ENCODE results near the gene UQCR10. TPM values are rescaled to one million over a fixed set of nuclear protein-coding genes. Genes with fewer than 3 reads are reported as not detected.

Gene UQCR10
- 10 to 100 TPM; 94.2 to 94.9 TPM for total RNA-seq

GRCh38 chr22:29767171-29768051 lies at the start of gene UQCR10:
UQCR10 (plus strand) TSS chr22:29767369; CDS start chr22:29767399, 30 bp downstream.
- Mint-ChIP-seq H3K36me3 (peaks cover 24% of the 10 kb centered on the region), H3K9me3 (ENCODE audit: low read depth) (no peaks in the 10 kb centered on the region), H3K4me3 (peak within 1 kb of the TSS; percentile 94), H3K4me1 (peaks cover 29% of the 10 kb centered on the region), H3K27ac (peak within 1 kb of the TSS; percentile 88), H3K27me3 (no peaks in the 10 kb centered on the region)
- DNase-seq (peak; percentile 95), ATAC-seq (peak; percentile 85)
- CTCF ChIA-PET: interaction anchor here (0.5 kb wide), 1 partner anchor 117 kb away, joined by 3 read pairs; no protein-coding TSS in a partner anchor

GRCh38 chr22:29717789-29718188 lies 49.4 kb upstream of the UQCR10 start:
- no peak for DNase-seq
- Mint-ChIP-seq H3K27me3 (peaks cover 44% of the 10 kb centered on the region), H3K27ac (no peak overlapping the region), H3K9me3 (ENCODE audit: low read depth) (no peaks in the 10 kb centered on the region), H3K4me1 (no peaks in the 10 kb centered on the region), H3K4me3 (no peak overlapping the region), H3K36me3 (no peaks in the 10 kb centered on the region)
- CTCF ChIA-PET: interaction anchor here (0.5 to 1.2 kb wide), 2 partner anchors 10 to 46 kb away, joined by 3 to 4 read pairs; no protein-coding TSS in a partner anchor
- no peak for ATAC-seq

- Mint-ChIP-seq H3K27ac (no peak overlapping the region), H3K27me3 (peaks cover 48% of the 10 kb centered on the region), H3K36me3 (no peaks in the 10 kb centered on the region), H3K4me1 (no peaks in the 10 kb centered on the region), H3K4me3 (no peak overlapping the region), H3K9me3 (ENCODE audit: low read depth) (no peaks in the 10 kb centered on the region)
- CTCF ChIA-PET: no interaction called here
- ATAC-seq (no peak), DNase-seq (no peak)
Measured at GRCh38 chr22:29718949-29719898, 47.9 kb upstream of the UQCR10 start.

GRCh38 chr22:29719899-29720645 lies 47.1 kb upstream of the UQCR10 start, which contains the start of gene CABP7:
CABP7 (plus strand) TSS chr22:29720003; CDS start chr22:29720425, 422 bp downstream.
- H3K4me1 Mint-ChIP-seq: no peaks in the 10 kb centered on the region
- no peaks in the 10 kb centered on the region for H3K36me3 Mint-ChIP-seq
- CTCF ChIA-PET: no interaction called here
- no peak within 1 kb of the TSS for H3K27ac Mint-ChIP-seq
- H3K27me3 Mint-ChIP-seq: peaks cover 46% of the 10 kb centered on the region
- no peak within 1 kb of the TSS for H3K4me3 Mint-ChIP-seq
- no peak for DNase-seq
- H3K9me3 Mint-ChIP-seq (ENCODE audit: low read depth): no peaks in the 10 kb centered on the region
- peak; percentile 20 for ATAC-seq

GRCh38 chr22:29720811-29721323 lies 46.3 kb upstream of the UQCR10 start:
- no peak for ATAC-seq
- Mint-ChIP-seq H3K9me3 (ENCODE audit: low read depth) (no peaks in the 10 kb centered on the region), H3K4me3 (no peak overlapping the region), H3K27ac (no peak overlapping the region), H3K36me3 (no peaks in the 10 kb centered on the region), H3K27me3 (peaks cover 45% of the 10 kb centered on the region), H3K4me1 (no peaks in the 10 kb centered on the region)
- DNase-seq: no peak
- CTCF ChIA-PET: no interaction called here

GRCh38 chr22:29722151-29722550 lies 45.0 kb upstream of the UQCR10 start:
- ATAC-seq: no peak
- Mint-ChIP-seq H3K36me3 (no peaks in the 10 kb centered on the region), H3K27ac (no peak overlapping the region), H3K27me3 (peaks cover 35% of the 10 kb centered on the region), H3K4me3 (no peak overlapping the region), H3K9me3 (ENCODE audit: low read depth) (no peaks in the 10 kb centered on the region), H3K4me1 (no peaks in the 10 kb centered on the region)
- DNase-seq: no peak
- CTCF ChIA-PET: no interaction called here

GRCh38 chr22:29722587-29722986 lies 44.6 kb upstream of the UQCR10 start:
- H3K4me3 Mint-ChIP-seq: no peak overlapping the region
- no peaks in the 10 kb centered on the region for H3K36me3 Mint-ChIP-seq
- H3K27me3 Mint-ChIP-seq: peaks cover 30% of the 10 kb centered on the region
- no peaks in the 10 kb centered on the region for H3K9me3 Mint-ChIP-seq (ENCODE audit: low read depth)
- DNase-seq (no peak), ATAC-seq (no peak)
- no peaks in the 10 kb centered on the region for H3K4me1 Mint-ChIP-seq
- CTCF ChIA-PET: no interaction called here
- H3K27ac Mint-ChIP-seq: no peak overlapping the region

GRCh38 chr22:29723766-29724165 lies 43.4 kb upstream of the UQCR10 start:
- Mint-ChIP-seq H3K36me3 (no peaks in the 10 kb centered on the region), H3K27ac (no peak overlapping the region), H3K4me3 (no peak overlapping the region), H3K27me3 (peaks cover 20% of the 10 kb centered on the region), H3K9me3 (ENCODE audit: low read depth) (no peaks in the 10 kb centered on the region), H3K4me1 (no peaks in the 10 kb centered on the region)
- ATAC-seq (no peak), DNase-seq (no peak)
- CTCF ChIA-PET: interaction anchor here (0.8 kb wide), 1 partner anchor 281 kb away, joined by 3 read pairs; no protein-coding TSS in a partner anchor

- H3K36me3 Mint-ChIP-seq: no peaks in the 10 kb centered on the region
- DNase-seq (no peak), ATAC-seq (no peak)
- no peaks in the 10 kb centered on the region for H3K9me3 Mint-ChIP-seq (ENCODE audit: low read depth)
- H3K27me3 Mint-ChIP-seq: peaks cover 11% of the 10 kb centered on the region
- CTCF ChIA-PET: no interaction called here
- no peak overlapping the region for H3K4me3 Mint-ChIP-seq
- H3K27ac Mint-ChIP-seq: no peak overlapping the region
- H3K4me1 Mint-ChIP-seq: no peaks in the 10 kb centered on the region
Measured at GRCh38 chr22:29724843-29725242, 42.3 kb upstream of the UQCR10 start.

GRCh38 chr22:29726106-29726505 lies 41.1 kb upstream of the UQCR10 start:
- CTCF ChIA-PET: no interaction called here
- H3K27ac Mint-ChIP-seq: no peak overlapping the region
- DNase-seq (no peak), ATAC-seq (no peak)
- no peaks in the 10 kb centered on the region for H3K4me1 Mint-ChIP-seq
- peaks cover 11% of the 10 kb centered on the region for H3K27me3 Mint-ChIP-seq
- H3K9me3 Mint-ChIP-seq (ENCODE audit: low read depth): no peaks in the 10 kb centered on the region
- no peak overlapping the region for H3K4me3 Mint-ChIP-seq
- H3K36me3 Mint-ChIP-seq: no peaks in the 10 kb centered on the region

- H3K27me3 Mint-ChIP-seq: peaks cover 7% of the 10 kb centered on the region
- ATAC-seq (no peak), DNase-seq (no peak)
- no peak overlapping the region for H3K4me3 Mint-ChIP-seq
- H3K4me1 Mint-ChIP-seq: no peaks in the 10 kb centered on the region
- no peak overlapping the region for H3K27ac Mint-ChIP-seq
- H3K9me3 Mint-ChIP-seq (ENCODE audit: low read depth): no peaks in the 10 kb centered on the region
- no peaks in the 10 kb centered on the region for H3K36me3 Mint-ChIP-seq
- CTCF ChIA-PET: interaction anchor here (1.3 kb wide), 1 partner anchor 9 kb away, joined by 4 read pairs; no protein-coding TSS in a partner anchor
Measured at GRCh38 chr22:29726512-29727130, 40.5 kb upstream of the UQCR10 start.

- Mint-ChIP-seq H3K4me1 (no peaks in the 10 kb centered on the region), H3K27me3 (peaks cover 4% of the 10 kb centered on the region), H3K4me3 (no peak overlapping the region), H3K36me3 (no peaks in the 10 kb centered on the region), H3K9me3 (ENCODE audit: low read depth) (no peaks in the 10 kb centered on the region), H3K27ac (no peak overlapping the region)
- DNase-seq (no peak), ATAC-seq (peak; percentile 50)
- CTCF ChIA-PET: interaction anchor here (1.0 to 1.3 kb wide), 2 partner anchors 9 to 278 kb away, joined by 3 to 4 read pairs; no protein-coding TSS in a partner anchor
Measured at GRCh38 chr22:29727131-29727523, 40.0 kb upstream of the UQCR10 start.

Data from activated CD8-positive, alpha-beta memory T cell treated with anti-CD3 and anti-CD28 coated beads, Interleukin-2, amount 10 ng/mL, durations not matched to agents 7 days and 5 days (primary cell).